ENCODE results near the gene HAUS7.

HAUS7 gene

DNA sequence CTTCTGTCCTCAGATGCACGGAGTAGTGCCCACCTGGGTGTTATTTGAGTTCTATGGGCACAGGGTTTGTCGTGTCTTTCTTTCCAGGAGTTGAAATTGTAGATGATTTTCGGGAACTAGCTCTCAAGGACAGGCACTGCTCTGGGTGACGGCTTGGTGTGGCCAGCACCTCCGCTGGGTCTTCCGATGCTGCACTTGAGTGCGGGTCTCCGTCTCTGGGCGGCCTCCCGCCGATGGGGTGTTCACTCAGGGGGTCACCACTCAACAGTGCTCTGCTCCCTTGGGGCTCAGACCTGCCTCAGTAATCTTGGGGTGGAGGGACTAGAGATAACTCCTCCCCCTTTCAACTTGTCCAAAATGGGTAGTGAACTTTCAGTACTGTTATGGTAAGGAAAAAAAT is 56.6 kb downstream of the HAUS7 start:
- no peak for TF ChIP-seq TAF1 (IDR thresholded peaks at IDR 0.05; ENCODE audit: borderline replicate concordance, insufficient read depth, low read length)
- no peak for TF ChIP-seq SIN3A (IDR thresholded peaks at IDR 0.05; ENCODE audit: borderline replicate concordance, insufficient read depth, low read length)
- TF ChIP-seq FOXP2 (optimal IDR thresholded peaks at IDR 0.05; ENCODE audit: borderline replicate concordance, extremely low read depth, extremely low read length, insufficient read depth): no peak
- no peak for TF ChIP-seq REST (IDR thresholded peaks at IDR 0.05; ENCODE audit: insufficient read depth in 1 of 2, low read depth in 2 of 2, low read length in 2 of 2)
- TF ChIP-seq POLR2AphosphoS5 (IDR thresholded peaks at IDR 0.05; ENCODE audit: low read depth, low read length): no peak

DNA sequence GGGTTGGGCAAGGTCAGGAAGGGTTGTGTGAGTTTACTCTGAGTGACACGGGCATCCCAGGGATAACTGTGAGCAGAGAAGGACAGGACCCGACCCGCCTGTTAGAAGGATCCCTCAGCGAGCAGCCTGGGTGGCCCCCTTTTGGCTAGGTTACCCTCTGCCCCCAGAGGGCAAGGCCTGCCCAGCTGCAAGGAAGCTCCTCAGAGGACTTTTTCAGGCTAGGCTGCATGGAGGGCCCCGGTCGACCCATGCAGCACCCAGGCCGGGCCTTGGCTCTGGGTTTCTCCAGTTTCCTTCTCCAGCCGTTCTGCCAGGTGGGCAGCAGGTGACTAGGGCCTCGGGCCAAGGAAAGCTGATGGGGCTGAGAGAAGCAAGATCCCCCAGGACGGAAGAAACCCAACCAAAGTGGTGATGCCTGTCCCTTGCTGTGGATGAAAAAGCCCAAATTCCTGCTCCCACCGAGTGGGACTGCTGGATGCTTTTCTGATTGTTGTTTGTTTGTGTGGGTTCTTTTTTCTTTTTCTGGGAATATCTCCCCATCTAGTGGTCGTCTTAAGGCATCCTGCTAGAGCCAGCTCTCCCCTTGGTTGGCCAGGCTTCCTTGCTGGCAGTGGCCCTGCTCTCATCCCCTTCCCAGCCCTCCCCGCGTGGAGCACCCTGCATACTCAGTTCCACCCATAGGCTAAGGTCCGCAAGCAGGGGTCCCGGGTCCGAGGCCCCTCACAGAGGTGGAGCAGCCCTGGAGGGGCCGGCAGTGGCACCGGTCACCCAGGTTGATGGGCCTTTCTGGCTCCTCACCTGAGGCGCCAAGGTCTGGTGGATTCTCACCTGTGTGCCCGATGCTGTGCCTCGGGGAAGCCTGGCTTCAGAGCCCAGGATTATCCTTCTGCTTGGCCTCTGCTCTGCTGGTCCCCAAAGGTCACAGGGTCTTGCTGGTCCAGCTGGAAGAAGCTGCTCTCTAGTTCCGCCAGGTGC is 57.3 kb downstream of the HAUS7 start:
- no peak for TF ChIP-seq TAF1 (IDR thresholded peaks at IDR 0.05; ENCODE audit: borderline replicate concordance, insufficient read depth, low read length)
- TF ChIP-seq REST (IDR thresholded peaks at IDR 0.05; ENCODE audit: insufficient read depth in 1 of 2, low read depth in 2 of 2, low read length in 2 of 2): no peak
- no peak for TF ChIP-seq SIN3A (IDR thresholded peaks at IDR 0.05; ENCODE audit: borderline replicate concordance, insufficient read depth, low read length)
- no peak for TF ChIP-seq POLR2AphosphoS5 (IDR thresholded peaks at IDR 0.05; ENCODE audit: low read depth, low read length)
- no peak for TF ChIP-seq FOXP2 (optimal IDR thresholded peaks at IDR 0.05; ENCODE audit: borderline replicate concordance, extremely low read depth, extremely low read length, insufficient read depth)

- TF ChIP-seq FOXP2 (optimal IDR thresholded peaks at IDR 0.05; ENCODE audit: borderline replicate concordance, extremely low read depth, extremely low read length, insufficient read depth) (no peak), TAF1 (IDR thresholded peaks at IDR 0.05; ENCODE audit: borderline replicate concordance, insufficient read depth, low read length) (no peak), POLR2AphosphoS5 (IDR thresholded peaks at IDR 0.05; ENCODE audit: low read depth, low read length) (no peak), REST (IDR thresholded peaks at IDR 0.05; ENCODE audit: insufficient read depth in 1 of 2, low read depth in 2 of 2, low read length in 2 of 2) (no peak), SIN3A (IDR thresholded peaks at IDR 0.05; ENCODE audit: borderline replicate concordance, insufficient read depth, low read length) (no peak)
Observed at GRCh38 chrX:153411988-153412574, 58.3 kb downstream of the HAUS7 start.

DNA sequence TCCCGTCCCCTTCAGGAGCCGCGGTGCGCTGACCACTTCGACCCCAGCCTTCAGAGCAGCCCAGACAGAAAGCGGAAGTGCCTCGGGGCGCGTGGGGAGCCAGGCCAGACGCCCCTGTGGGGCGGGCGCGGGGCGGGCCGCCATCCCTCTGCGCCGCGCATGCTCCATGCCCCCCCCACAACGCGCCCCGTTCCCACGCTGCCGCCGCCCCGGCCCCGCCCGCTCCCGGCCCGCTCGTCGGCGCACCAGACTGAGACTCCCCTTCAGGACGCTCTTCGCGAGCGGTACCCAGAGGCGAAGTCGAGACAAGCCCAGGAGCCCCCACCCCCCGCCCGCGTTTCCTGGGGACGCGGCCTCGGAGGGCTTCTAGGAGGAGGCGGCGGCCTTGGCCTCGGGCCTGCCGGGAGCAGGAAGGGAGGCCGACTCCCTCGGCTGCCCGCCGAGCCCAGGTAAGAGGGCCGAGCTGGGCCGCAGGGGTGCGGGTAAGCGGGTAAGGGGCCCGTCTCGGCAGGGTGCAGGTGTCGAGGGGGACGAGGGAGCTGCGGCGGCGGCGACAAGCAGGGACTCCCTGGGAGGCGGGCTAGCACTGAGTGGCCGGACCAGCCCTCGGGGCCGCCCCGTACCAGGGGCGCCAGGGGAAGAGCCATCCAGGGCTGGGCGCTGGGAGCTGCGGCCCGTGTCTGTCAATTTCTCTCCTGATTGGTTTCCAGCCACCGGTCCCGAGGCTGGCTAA is 59.0 kb downstream of the HAUS7 start, which contains the start of gene ZFP92:
Gene ZFP92 (plus strand): TSS at position 218 of the 733 bp plus-strand sequence. CDS start 6,851 bp downstream, outside the sequence.
- TF ChIP-seq FOXP2 (optimal IDR thresholded peaks at IDR 0.05; ENCODE audit: borderline replicate concordance, extremely low read depth, extremely low read length, insufficient read depth): no peak
- no peak for TF ChIP-seq TAF1 (IDR thresholded peaks at IDR 0.05; ENCODE audit: borderline replicate concordance, insufficient read depth, low read length)
- TF ChIP-seq POLR2AphosphoS5 (IDR thresholded peaks at IDR 0.05; ENCODE audit: low read depth, low read length): no peak
- TF ChIP-seq REST (IDR thresholded peaks at IDR 0.05; ENCODE audit: insufficient read depth in 1 of 2, low read depth in 2 of 2, low read length in 2 of 2): no peak
- no peak for TF ChIP-seq SIN3A (IDR thresholded peaks at IDR 0.05; ENCODE audit: borderline replicate concordance, insufficient read depth, low read length)
